ENCODE data around the gene HTR2C. TPM values are rescaled to one million over a fixed set of nuclear protein-coding genes. Genes with fewer than 3 reads are reported as not detected.

HTR2C gene
- total RNA-seq, 1 experiment from 2014 or later, result 1.5 TPM

DNA sequence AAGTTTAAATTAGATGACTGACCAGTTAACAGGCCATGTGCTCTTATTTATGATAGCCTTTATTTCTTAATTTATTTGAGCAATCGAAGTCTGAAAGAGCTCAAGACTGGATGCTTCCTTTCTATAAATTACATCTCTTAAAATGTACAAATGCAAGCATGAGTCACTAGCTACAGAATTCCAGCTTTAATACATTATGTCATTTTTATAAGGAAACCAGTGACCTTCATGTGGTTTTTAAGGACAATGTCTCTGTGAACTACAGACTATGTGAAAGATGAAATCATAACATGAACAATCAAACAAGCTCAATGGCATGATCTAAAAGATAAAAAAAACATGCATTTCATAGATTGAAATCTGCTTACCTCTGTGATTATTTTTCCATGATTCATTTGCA, 15.4 kb downstream of the HTR2C start:
- no peak overlapping the region for H2BK15ac ChIP-seq (ENCODE audit: low read depth, low read length)
- peaks cover 3% of the 10 kb centered on the region; the same call in 1 of the 2 replicates for H3K79me2 ChIP-seq (ENCODE audit: insufficient read depth, low read length)
- H3K27ac ChIP-seq (ENCODE audit: insufficient read length, low read depth, low read length), result no peak overlapping the region
- no peaks in the 10 kb centered on the region for H4K20me1 ChIP-seq (ENCODE audit: control insufficient read depth, insufficient read depth, insufficient read length)
- H2BK120ac ChIP-seq (ENCODE audit: low read depth, low read length, poor library complexity, severe bottlenecking), result no peak overlapping the region
- H3K9me3 ChIP-seq (ENCODE audit: control insufficient read depth, low read depth, low read length), result no peaks in the 10 kb centered on the region
- H3K4me1 Mint-ChIP-seq, result peaks cover 47 to 57% of the 10 kb centered on the region in 2 experiments
- H2BK20ac ChIP-seq (ENCODE audit: low read depth, low read length, poor library complexity, severe bottlenecking), result no peak overlapping the region
- H3K9me3 Mint-ChIP-seq, result no peaks in the 10 kb centered on the region; a peak in 1 of 5 replicates
- WGBS (ENCODE audit: extremely low coverage, insufficient read length, low lambda C conversion rate), result no CpG with 5 or more reads among the region's 1 CpG
- H3T11ph ChIP-seq (ENCODE audit: low read length), result no peak overlapping the region
- no peaks in the 10 kb centered on the region for H3K79me1 ChIP-seq (ENCODE audit: insufficient read depth, low read depth, low read length, poor library complexity, severe bottlenecking)
- no peak overlapping the region for H3K4ac ChIP-seq (ENCODE audit: low read depth, low read length)
- TF ChIP-seq, protein P1, sequence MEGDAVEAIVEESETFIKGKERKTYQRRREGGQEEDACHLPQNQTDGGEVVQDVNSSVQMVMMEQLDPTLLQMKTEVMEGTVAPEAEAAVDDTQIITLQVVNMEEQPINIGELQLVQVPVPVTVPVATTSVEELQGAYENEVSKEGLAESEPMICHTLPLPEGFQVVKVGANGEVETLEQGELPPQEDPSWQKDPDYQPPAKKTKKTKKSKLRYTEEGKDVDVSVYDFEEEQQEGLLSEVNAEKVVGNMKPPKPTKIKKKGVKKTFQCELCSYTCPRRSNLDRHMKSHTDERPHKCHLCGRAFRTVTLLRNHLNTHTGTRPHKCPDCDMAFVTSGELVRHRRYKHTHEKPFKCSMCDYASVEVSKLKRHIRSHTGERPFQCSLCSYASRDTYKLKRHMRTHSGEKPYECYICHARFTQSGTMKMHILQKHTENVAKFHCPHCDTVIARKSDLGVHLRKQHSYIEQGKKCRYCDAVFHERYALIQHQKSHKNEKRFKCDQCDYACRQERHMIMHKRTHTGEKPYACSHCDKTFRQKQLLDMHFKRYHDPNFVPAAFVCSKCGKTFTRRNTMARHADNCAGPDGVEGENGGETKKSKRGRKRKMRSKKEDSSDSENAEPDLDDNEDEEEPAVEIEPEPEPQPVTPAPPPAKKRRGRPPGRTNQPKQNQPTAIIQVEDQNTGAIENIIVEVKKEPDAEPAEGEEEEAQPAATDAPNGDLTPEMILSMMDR (conservative IDR thresholded peaks at IDR 0.05), result no peak
- no peaks in the 10 kb centered on the region for H3K27me3 Mint-ChIP-seq (ENCODE audit: low read depth)
- H3K36me3 Mint-ChIP-seq (ENCODE audit: insufficient read depth in 1 of 3, low read depth in 3 of 3), result peaks cover 0 to 73% (median 38%) of the 10 kb centered on the region in 3 experiments; a peak in 5 of 7 replicates
- H3K9ac ChIP-seq (ENCODE audit: extremely low read depth, insufficient read length, low read length), result no peak overlapping the region
- H3K27ac Mint-ChIP-seq, result no peak overlapping the region; a peak in 1 of 7 replicates
- no peak overlapping the region for H4K91ac ChIP-seq (ENCODE audit: insufficient read length, low read depth, low read length)
- no peak overlapping the region for H4K5ac ChIP-seq (ENCODE audit: insufficient read length, low read depth, low read length)
- H3K23ac ChIP-seq (ENCODE audit: insufficient read length, low read depth, low read length), result no peak overlapping the region
- H2BK5ac ChIP-seq (ENCODE audit: insufficient read length, low read length), result no peak overlapping the region
- peak overlapping the region; percentile 71 to 81 for H3K4me3 Mint-ChIP-seq
- H3K4me2 ChIP-seq (ENCODE audit: insufficient read depth, insufficient read length, low read length), result peak overlapping the region; percentile 37
- no peak overlapping the region for H2AFZ ChIP-seq (ENCODE audit: low read length)
- H3K27me3 ChIP-seq (ENCODE audit: insufficient read depth, low read length), result no peaks in the 10 kb centered on the region
- no peak overlapping the region for H4K8ac ChIP-seq (replicated peaks; ENCODE audit: insufficient read length, low read depth, low read length)
- no peak overlapping the region for H3K56ac ChIP-seq (ENCODE audit: insufficient read length, low read depth, low read length)
- H2AK5ac ChIP-seq (ENCODE audit: insufficient read length, low read length), result no peak overlapping the region
- no peak overlapping the region for H3K18ac ChIP-seq (ENCODE audit: insufficient read length, low read depth, low read length)
- H3K14ac ChIP-seq (ENCODE audit: insufficient read depth, low read length), result no peak overlapping the region
- no peak overlapping the region for H2BK12ac ChIP-seq (ENCODE audit: insufficient read length, low read depth, low read length)
- no peaks in the 10 kb centered on the region for H3K23me2 ChIP-seq (ENCODE audit: insufficient read length, low read depth, low read length, poor library complexity, severe bottlenecking)
- DNase-seq, result no peak
- no peaks in the 10 kb centered on the region for H3K4me1 ChIP-seq (ENCODE audit: insufficient read depth, low read length)

Measured in H9 (cell line).